GM12878 (cell line): ENCODE results near the gene TK2. TPM values are rescaled to one million over a fixed set of nuclear protein-coding genes. Genes with fewer than 3 reads are reported as not detected.

Source experiments
- ASH2L ChIP-seq: fragments of 300-600, 200-600 bp; sonication (generic); IDR thresholded peaks from 2 replicates; pipeline ENCODE4 v1.6.1; 2017; ENCODE audit warnings: low read depth, mild to moderate bottlenecking, borderline replicate concordance
- BACH1 ChIP-seq: fragments of 450-650 bp; IDR thresholded peaks from 2 replicates; pipeline ENCODE4 v1.6.1; 2017; ENCODE audit warnings: mild to moderate bottlenecking, borderline replicate concordance
- CBFB ChIP-seq: IDR thresholded peaks from 2 replicates; pipeline ENCODE4 v1.6.1; 2016; ENCODE audit warnings: antibody characterized with exemption, low read depth
- CHD2 ChIP-seq: IDR thresholded peaks from 2 replicates; pipeline ENCODE4 v1.6.1; 2011; ENCODE audit warnings: low read depth, low read length, improper control_type of control experiment, borderline replicate concordance
- EP300 ChIP-seq, 2 experiments: fragments of 150-350 bp in 1 of 2; IDR thresholded peaks; 2 replicates each; pipeline ENCODE4 v1.6.1; 2011 to 2012; ENCODE audit warnings: low read depth in 2 of 2, low read length in 2 of 2, borderline replicate concordance in 1 of 2, improper control_type of control experiment in 1 of 2, inconsistent platforms in 1 of 2; ENCODE audit not compliant: control insufficient read depth in 1 of 2
- FOS ChIP-seq: IDR thresholded peaks from 3 replicates; pipeline ENCODE4 v1.6.1; 2011; ENCODE audit warnings: borderline replicate concordance; ENCODE audit not compliant: insufficient read length; ENCODE audit errors: extremely low read depth
- GABPA ChIP-seq: IDR thresholded peaks from 2 replicates; pipeline ENCODE4 v1.6.1; 2014; ENCODE audit warnings: antibody characterized with exemption, low read depth, mild to moderate bottlenecking, inconsistent platforms
- GATAD2B ChIP-seq: fragments of 450-650 bp; conservative IDR thresholded peaks from 2 replicates; pipeline ENCODE4 v1.6.1; 2017; ENCODE audit warnings: low read depth, mild to moderate bottlenecking, moderate library complexity
- HDGF ChIP-seq: fragments of 450-650 bp; IDR thresholded peaks from 2 replicates; pipeline ENCODE4 v1.6.1; 2016; ENCODE audit warnings: antibody characterized with exemption
- JUND ChIP-seq: IDR thresholded peaks from 2 replicates; pipeline ENCODE4 v1.6.1; 2012; ENCODE audit warnings: low read depth, mild to moderate bottlenecking, low read length, improper control_type of control experiment, moderate library complexity
- NFYB ChIP-seq: IDR thresholded peaks from 2 replicates; pipeline ENCODE4 v1.6.1; 2011; ENCODE audit warnings: low read depth, mild to moderate bottlenecking, low read length, improper control_type of control experiment, moderate library complexity; ENCODE audit not compliant: insufficient read depth
- PAX5 ChIP-seq: IDR thresholded peaks from 2 replicates; pipeline ENCODE4 v1.6.1; 2011; ENCODE audit warnings: low read depth, low read length, borderline replicate concordance
- POLR2AphosphoS2 ChIP-seq: IDR thresholded peaks from 2 replicates; pipeline ENCODE4 v1.6.1; 2011; ENCODE audit warnings: low read depth, mild to moderate bottlenecking, low read length, improper control_type of control experiment, moderate library complexity
- SIX5 ChIP-seq: IDR thresholded peaks from 2 replicates; pipeline ENCODE4 v1.6.1; 2011; ENCODE audit warnings: mild to moderate bottlenecking, low read depth, low read length, moderate library complexity; ENCODE audit not compliant: severe bottlenecking
- SRF ChIP-seq, 2 experiments: IDR thresholded peaks; 2 replicates each; pipeline ENCODE4 v1.6.1; 2011; ENCODE audit warnings: low read depth in 2 of 2, low read length in 2 of 2, mild to moderate bottlenecking in 1 of 2, moderate library complexity in 1 of 2
- TARDBP ChIP-seq: IDR thresholded peaks from 2 replicates; pipeline ENCODE4 v1.6.1; 2016; ENCODE audit warnings: borderline replicate concordance
- ZNF687 ChIP-seq: fragments of 450-650 bp; IDR thresholded peaks from 2 replicates; pipeline ENCODE4 v1.6.1; 2017; ENCODE audit warnings: mild to moderate bottlenecking, moderate library complexity
- polyA plus RNA-seq, 11 experiments: library from polyadenylated mRNA; depleted of rRNA in 4 of 11; unstranded in 6 of 11; stranded (reverse) in 5 of 11; fragments of >200 nt; fragmentation: Nextera tagmentation in 4 of 11; fragmentation: Illumina TruSeq in 1 of 11; extraction: Ambion mirVana in 4 of 11; extraction: Trizol in 1 of 11; gene quantifications; 1 replicate in 1 of 11; 2 replicates in 10 of 11; pipeline versions ENCODE4 v1.2.1 to v1.2.3, GENCODE V29; 2011 to 2016; ENCODE audit warnings: inconsistent platforms in 2 of 11, missing spikeins in 2 of 11, low read depth in 1 of 11
- total RNA-seq, 4 experiments: library from RNA; depleted of rRNA in 3 of 4; stranded (reverse); fragments of >200 nt in 3 of 4; fragmentation: Illumina TruSeq in 1 of 4; extraction: Trizol in 1 of 4; gene quantifications; 2 replicates each; pipeline versions ENCODE4 v1.2.1 to v1.2.3, GENCODE V29; 2013 to 2021
- TF ChIP-seq, protein P1 (sequence below): fragments of 450-650 bp; conservative IDR thresholded peaks from 2 replicates; pipeline ENCODE4 v1.6.1; 2017; ENCODE audit warnings: mild to moderate bottlenecking, moderate library complexity
- TF ChIP-seq, protein P2 (sequence below): IDR thresholded peaks from 2 replicates; pipeline ENCODE4 v1.6.1; 2011; ENCODE audit warnings: borderline replicate concordance, low read depth, mild to moderate bottlenecking, moderate library complexity, mixed read lengths, low read length; ENCODE audit not compliant: insufficient read depth; ENCODE audit errors: extremely low read length
- TF ChIP-seq, protein P3 (sequence below): fragments of 450-650 bp; IDR thresholded peaks from 2 replicates; pipeline ENCODE4 v1.6.1; 2016; ENCODE audit warnings: mild to moderate bottlenecking

The TK2 gene
- total and polyA plus RNA-seq, 10 of the 15 experiments (the other 5 are each of a cell fraction or from before 2014, with no cell fraction given) = 1.3 to 12.4 (median 3.0) TPM

GRCh38 chr16:66552286-66553177, 2.6 kb upstream of the TK2 start, which contains the start of gene CKLF (continued):
- no peak for TF ChIP-seq FOS
- TF ChIP-seq, protein P1, sequence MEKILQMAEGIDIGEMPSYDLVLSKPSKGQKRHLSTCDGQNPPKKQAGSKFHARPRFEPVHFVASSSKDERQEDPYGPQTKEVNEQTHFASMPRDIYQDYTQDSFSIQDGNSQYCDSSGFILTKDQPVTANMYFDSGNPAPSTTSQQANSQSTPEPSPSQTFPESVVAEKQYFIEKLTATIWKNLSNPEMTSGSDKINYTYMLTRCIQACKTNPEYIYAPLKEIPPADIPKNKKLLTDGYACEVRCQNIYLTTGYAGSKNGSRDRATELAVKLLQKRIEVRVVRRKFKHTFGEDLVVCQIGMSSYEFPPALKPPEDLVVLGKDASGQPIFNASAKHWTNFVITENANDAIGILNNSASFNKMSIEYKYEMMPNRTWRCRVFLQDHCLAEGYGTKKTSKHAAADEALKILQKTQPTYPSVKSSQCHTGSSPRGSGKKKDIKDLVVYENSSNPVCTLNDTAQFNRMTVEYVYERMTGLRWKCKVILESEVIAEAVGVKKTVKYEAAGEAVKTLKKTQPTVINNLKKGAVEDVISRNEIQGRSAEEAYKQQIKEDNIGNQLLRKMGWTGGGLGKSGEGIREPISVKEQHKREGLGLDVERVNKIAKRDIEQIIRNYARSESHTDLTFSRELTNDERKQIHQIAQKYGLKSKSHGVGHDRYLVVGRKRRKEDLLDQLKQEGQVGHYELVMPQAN = peak; percentile 68
- no peak for TF ChIP-seq NFYB
- no peak for TF ChIP-seq GABPA
- TF ChIP-seq SIX5 = no peak
- TF ChIP-seq, protein P2, sequence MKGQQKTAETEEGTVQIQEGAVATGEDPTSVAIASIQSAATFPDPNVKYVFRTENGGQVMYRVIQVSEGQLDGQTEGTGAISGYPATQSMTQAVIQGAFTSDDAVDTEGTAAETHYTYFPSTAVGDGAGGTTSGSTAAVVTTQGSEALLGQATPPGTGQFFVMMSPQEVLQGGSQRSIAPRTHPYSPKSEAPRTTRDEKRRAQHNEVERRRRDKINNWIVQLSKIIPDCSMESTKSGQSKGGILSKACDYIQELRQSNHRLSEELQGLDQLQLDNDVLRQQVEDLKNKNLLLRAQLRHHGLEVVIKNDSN = no peak
- peak; percentile 98 for TF ChIP-seq ZNF687
- no peak for TF ChIP-seq JUND
- no peak for TF ChIP-seq HDGF
- peak; percentile 53; the same call in 1 of the 2 replicates for TF ChIP-seq GATAD2B
- no peak for TF ChIP-seq EP300 (IDR thresholded peaks at IDR 0.05; ENCODE audit: borderline replicate concordance in 1 of 2, control insufficient read depth in 1 of 2, low read depth in 2 of 2, low read length in 2 of 2)
- TF ChIP-seq TARDBP = no peak
- no peak for TF ChIP-seq ASH2L
- peak; percentile 86; the same call in 1 of the 2 replicates for TF ChIP-seq POLR2AphosphoS2
- TF ChIP-seq PAX5 = no peak
- TF ChIP-seq BACH1 = peak; percentile 41; the same call in 1 of the 2 replicates
- TF ChIP-seq CBFB = no peak
- TF ChIP-seq CHD2 = peak; percentile 88
- no peak for TF ChIP-seq SRF (IDR thresholded peaks at IDR 0.05; ENCODE audit: low read depth in 2 of 2, low read length in 2 of 2)
- TF ChIP-seq, protein P3, sequence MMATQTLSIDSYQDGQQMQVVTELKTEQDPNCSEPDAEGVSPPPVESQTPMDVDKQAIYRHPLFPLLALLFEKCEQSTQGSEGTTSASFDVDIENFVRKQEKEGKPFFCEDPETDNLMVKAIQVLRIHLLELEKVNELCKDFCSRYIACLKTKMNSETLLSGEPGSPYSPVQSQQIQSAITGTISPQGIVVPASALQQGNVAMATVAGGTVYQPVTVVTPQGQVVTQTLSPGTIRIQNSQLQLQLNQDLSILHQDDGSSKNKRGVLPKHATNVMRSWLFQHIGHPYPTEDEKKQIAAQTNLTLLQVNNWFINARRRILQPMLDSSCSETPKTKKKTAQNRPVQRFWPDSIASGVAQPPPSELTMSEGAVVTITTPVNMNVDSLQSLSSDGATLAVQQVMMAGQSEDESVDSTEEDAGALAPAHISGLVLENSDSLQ = 0 out of 2 replicates have a peak, but pooled peaks have one; percentile 15
